Omental fat pad (tissue), 4 donors: ENCODE data around the gene OR51I1. TPM values are rescaled to one million over a fixed set of nuclear protein-coding genes. Genes with fewer than 3 reads are reported as not detected.

Source experiments
- ATAC-seq: fragments of 150-250 bp; one replicate; pipeline ENCODE4 v1.9.1; 2016; ENCODE audit warnings: mild to moderate bottlenecking, moderate library complexity; ENCODE audit not compliant: low FRiP score
- DNase-seq: peaks from one replicate; pipeline ENCODE4 v3.0.0-alpha.2; 2019; ENCODE audit warnings: low spot score
- total RNA-seq, 4 donors: library from RNA; depleted of rRNA; stranded (reverse); fragments of >200 nt; gene quantifications; one replicate each; pipeline ENCODE4 v1.1.0, GENCODE V29; 2016
- TF ChIP-seq, protein P1 (sequence below), 3 donors: fragments of 450-650 bp; IDR thresholded peaks; one replicate each; pipeline ENCODE4 v1.5.1; 2016 to 2017; ENCODE audit warnings: antibody characterized with exemption in 3 of 3, mild to moderate bottlenecking in 3 of 3, moderate library complexity in 2 of 3

OR51I1 gene
- under 1 TPM in 1 of 4 donors, not detected in 3; 0.96 TPM for total RNA-seq

DNA sequence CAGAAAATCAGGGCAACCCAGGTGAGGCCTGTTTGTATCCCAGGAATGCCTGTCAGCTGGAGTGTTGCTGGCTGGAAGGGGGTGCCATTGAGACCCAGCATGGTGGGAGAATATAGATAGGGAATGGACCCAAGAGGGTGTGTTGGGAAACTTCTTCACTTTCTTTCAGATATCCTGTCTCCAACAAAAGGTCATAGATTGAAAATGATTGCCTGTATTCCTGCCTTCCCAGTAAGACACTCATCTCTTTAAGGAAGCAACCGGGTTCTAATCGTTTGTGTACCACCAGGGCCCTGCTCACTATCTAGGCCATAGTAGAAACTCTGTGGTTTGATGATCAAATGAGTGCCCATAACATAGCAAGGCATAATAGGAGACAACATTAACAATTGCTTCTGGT is at the start of gene OR51I1:
TSS of gene OR51I1 (minus strand) at position 101 of the 400 bp plus-strand sequence. CDS start at position 101, 0 bp downstream.
- TF ChIP-seq, protein P1, sequence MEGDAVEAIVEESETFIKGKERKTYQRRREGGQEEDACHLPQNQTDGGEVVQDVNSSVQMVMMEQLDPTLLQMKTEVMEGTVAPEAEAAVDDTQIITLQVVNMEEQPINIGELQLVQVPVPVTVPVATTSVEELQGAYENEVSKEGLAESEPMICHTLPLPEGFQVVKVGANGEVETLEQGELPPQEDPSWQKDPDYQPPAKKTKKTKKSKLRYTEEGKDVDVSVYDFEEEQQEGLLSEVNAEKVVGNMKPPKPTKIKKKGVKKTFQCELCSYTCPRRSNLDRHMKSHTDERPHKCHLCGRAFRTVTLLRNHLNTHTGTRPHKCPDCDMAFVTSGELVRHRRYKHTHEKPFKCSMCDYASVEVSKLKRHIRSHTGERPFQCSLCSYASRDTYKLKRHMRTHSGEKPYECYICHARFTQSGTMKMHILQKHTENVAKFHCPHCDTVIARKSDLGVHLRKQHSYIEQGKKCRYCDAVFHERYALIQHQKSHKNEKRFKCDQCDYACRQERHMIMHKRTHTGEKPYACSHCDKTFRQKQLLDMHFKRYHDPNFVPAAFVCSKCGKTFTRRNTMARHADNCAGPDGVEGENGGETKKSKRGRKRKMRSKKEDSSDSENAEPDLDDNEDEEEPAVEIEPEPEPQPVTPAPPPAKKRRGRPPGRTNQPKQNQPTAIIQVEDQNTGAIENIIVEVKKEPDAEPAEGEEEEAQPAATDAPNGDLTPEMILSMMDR (IDR thresholded peaks at IDR 0.05): no peak
- no peak for DNase-seq
- no peak for ATAC-seq

- DNase-seq (no peak), ATAC-seq (no peak)
- TF ChIP-seq, protein P1 (IDR thresholded peaks at IDR 0.05): no peak
These were observed 48.5 kb upstream of the OR51I1 start for GRCh38 chr11:5489576-5490357.

GRCh38 chr11:5488798-5489399 is 47.6 kb upstream of the OR51I1 start:
- TF ChIP-seq, protein P1 (IDR thresholded peaks at IDR 0.05): no peak
- DNase-seq (no peak), ATAC-seq (no peak)

- ATAC-seq: no peak
- TF ChIP-seq, protein P1 (IDR thresholded peaks at IDR 0.05): no peak
- DNase-seq: no peak
These were observed 47.1 kb upstream of the OR51I1 start, which contains the start of gene OR52D1 for GRCh38 chr11:5488385-5488784. Gene OR52D1, plus strand, starts transcription at chr11:5488685. Its CDS starts 22 bp downstream, at chr11:5488707.

- no peak for ATAC-seq
- no peak for DNase-seq
- TF ChIP-seq, protein P1 (IDR thresholded peaks at IDR 0.05): no peak
These were observed 45.1 kb upstream of the OR51I1 start for GRCh38 chr11:5486421-5486820.

- DNase-seq: no peak
- ATAC-seq: no peak
- TF ChIP-seq, protein P1 (IDR thresholded peaks at IDR 0.05): no peak
These were observed 44.7 kb upstream of the OR51I1 start for GRCh38 chr11:5486003-5486402.
